Measurements from ENCODE around the gene ADGRD1. TPM values are rescaled to one million over a fixed set of nuclear protein-coding genes. Genes with fewer than 3 reads are reported as not detected.

The ADGRD1 gene
- total and polyA plus RNA-seq, 12 donors, result 0.87 to 6.0 (median 1.6) TPM

DNA sequence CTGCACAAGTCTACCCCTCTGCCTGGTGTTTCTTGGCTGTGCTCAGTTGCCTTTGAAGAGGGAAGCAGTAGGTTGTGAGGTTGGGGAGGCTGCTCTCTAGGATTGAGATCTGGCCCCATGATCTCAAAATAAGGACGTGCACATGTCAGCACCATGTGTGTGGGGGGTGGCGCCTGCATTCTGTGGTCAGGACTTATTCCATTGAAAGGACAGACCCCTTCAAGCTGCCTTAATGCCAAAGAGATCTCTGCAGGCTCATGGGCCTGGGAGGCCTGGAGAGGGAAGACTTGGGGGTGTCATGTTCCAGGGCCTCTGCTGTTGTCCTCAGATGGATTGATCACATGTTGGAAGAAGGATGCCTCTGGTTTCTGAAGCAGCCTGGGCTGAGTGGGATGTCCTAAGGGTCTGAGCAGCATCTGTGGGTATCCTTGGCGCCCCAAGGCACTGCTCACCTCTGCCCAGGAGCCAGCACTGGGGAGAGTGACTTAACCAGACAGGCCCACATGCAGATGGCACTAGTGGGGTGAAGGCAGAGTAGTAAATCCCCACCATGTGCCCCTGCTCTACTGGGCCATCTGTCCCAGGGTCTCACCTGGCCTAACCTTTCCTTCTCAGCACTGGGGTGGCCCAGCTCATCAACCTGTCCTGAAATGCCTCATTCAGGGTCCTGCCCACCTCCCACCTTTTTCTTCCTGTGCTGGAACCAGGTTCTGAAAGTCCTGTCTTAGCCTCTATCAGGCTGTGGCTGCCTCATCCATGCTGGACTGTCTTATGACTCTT lies 118.9 kb downstream of the ADGRD1 start:
- TF ChIP-seq POLR2A (IDR thresholded peaks at IDR 0.05) (no peak), CTCF (IDR thresholded peaks at IDR 0.05) (no peak)
- intact Hi-C loops (cut with DNase I), result no loop called here
- WGBS, 4 donors, result 87 to 92% (median 90%) methylated on average over 2 to 3 of the region's 3 CpGs
- Histone ChIP-seq H3K27ac (no peak overlapping the region), H3K36me3 (replicated peaks in 1 of 2) (no peaks in the 10 kb centered on the region), H3K4me3 (no peak overlapping the region), H3K27me3 (no peaks in the 10 kb centered on the region), H3K9me3 (replicated peaks in 1 of 3) (no peaks in the 10 kb centered on the region), H3K4me1 (replicated peaks in 1 of 2) (no peaks in the 10 kb centered on the region)
- peak in 1 of 7 donors; percentile 31 for DNase-seq

GRCh38 chr12:131074221-131075083 lies 120.7 kb downstream of the ADGRD1 start:
- Histone ChIP-seq H3K36me3 (replicated peaks in 1 of 2) (no peaks in the 10 kb centered on the region), H3K9me3 (replicated peaks in 1 of 3) (no peaks in the 10 kb centered on the region), H3K27me3 (no peaks in the 10 kb centered on the region), H3K4me3 (no peak overlapping the region), H3K4me1 (replicated peaks in 1 of 2) (no peaks in the 10 kb centered on the region), H3K27ac (peak overlapping the region in 1 of 5 donors; percentile 65)
- peak in 5 of 7 donors; percentile 2 to 48 (median 25) for DNase-seq
- intact Hi-C loops (cut with DNase I), result no loop called here
- TF ChIP-seq CTCF (IDR thresholded peaks at IDR 0.05), result no peak
- no peak for TF ChIP-seq POLR2A (IDR thresholded peaks at IDR 0.05)
- WGBS, 4 donors, result 65 to 68% (median 66%) methylated on average over 15 to 18 of the region's 18 CpGs

DNA sequence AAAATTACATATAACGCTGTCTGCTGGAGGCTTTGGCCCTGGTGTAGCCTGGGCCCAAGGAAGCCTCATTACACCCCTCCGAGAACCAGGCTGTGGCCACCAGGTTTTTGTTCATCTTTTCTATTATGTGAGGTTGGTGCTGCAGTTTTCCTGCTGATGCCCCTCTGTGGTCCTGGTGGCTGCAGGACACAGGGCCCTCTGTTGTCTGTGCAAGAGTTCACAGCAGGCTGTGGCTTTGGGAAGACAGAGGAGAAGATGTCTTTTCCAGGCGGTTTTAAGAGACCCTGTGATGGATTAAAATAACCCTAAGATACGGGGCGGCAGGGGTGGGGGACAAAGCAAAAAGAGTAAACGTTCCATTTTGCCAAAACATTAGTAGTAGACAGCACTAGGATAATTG lies 121.5 kb downstream of the ADGRD1 start:
- H3K27me3 ChIP-seq, result no peaks in the 10 kb centered on the region
- no peak overlapping the region for H3K4me3 ChIP-seq
- H3K9me3 ChIP-seq (replicated peaks in 1 of 3), result no peaks in the 10 kb centered on the region
- peak in 1 of 7 donors; percentile 11 for DNase-seq
- no peaks in the 10 kb centered on the region for H3K4me1 ChIP-seq (replicated peaks in 1 of 2)
- intact Hi-C loops (cut with DNase I), result no loop called here
- TF ChIP-seq POLR2A (IDR thresholded peaks at IDR 0.05) (no peak), CTCF (IDR thresholded peaks at IDR 0.05) (no peak)
- no peak overlapping the region for H3K27ac ChIP-seq
- WGBS, 4 donors, result 70 to 73% (median 71%) methylated on average over 6 of the region's 6 CpGs
- H3K36me3 ChIP-seq (replicated peaks in 1 of 2), result no peaks in the 10 kb centered on the region

GRCh38 chr12:131075611-131076010 lies 121.9 kb downstream of the ADGRD1 start:
- Histone ChIP-seq H3K4me3 (no peak overlapping the region), H3K4me1 (replicated peaks in 1 of 2) (no peaks in the 10 kb centered on the region), H3K36me3 (replicated peaks in 1 of 2) (no peaks in the 10 kb centered on the region), H3K9me3 (replicated peaks in 1 of 3) (no peaks in the 10 kb centered on the region), H3K27me3 (no peaks in the 10 kb centered on the region), H3K27ac (no peak overlapping the region)
- no peak for DNase-seq
- TF ChIP-seq POLR2A (IDR thresholded peaks at IDR 0.05) (no peak), CTCF (IDR thresholded peaks at IDR 0.05) (no peak)
- intact Hi-C loops (cut with DNase I), result no loop called here
- 47 to 73% (median 69%) methylated on average over 3 to 8 of the region's 8 CpGs for WGBS, 4 donors
